ENCODE measurements around the gene CRYL1. TPM values are rescaled to one million over a fixed set of nuclear protein-coding genes. Genes with fewer than 3 reads are reported as not detected.

The CRYL1 gene
- total RNA-seq, 1 experiment from 2014 or later, result 5.9 TPM

GRCh38 chr13:20491926-20492435, 33.7 kb downstream of the CRYL1 start:
- Histone ChIP-seq H3K9me3 (ENCODE audit: low read depth, low read length, poor library complexity, severe bottlenecking) (no peaks in the 10 kb centered on the region), H3K4me1 (ENCODE audit: insufficient read depth, low read length, poor library complexity, severe bottlenecking) (peaks cover 8% of the 10 kb centered on the region), H3K36me3 (ENCODE audit: insufficient read depth, low read length, poor library complexity, severe bottlenecking) (no peaks in the 10 kb centered on the region), H3K27ac (ENCODE audit: low read depth, low read length, poor library complexity, severe bottlenecking) (no peak overlapping the region), H3K4me3 (ENCODE audit: low read depth, low read length, poor library complexity, severe bottlenecking) (no peak overlapping the region), H3K27me3 (replicated peaks; ENCODE audit: insufficient read depth, low read depth, low read length, poor library complexity) (no peaks in the 10 kb centered on the region)
- intact Hi-C loops (cut with micrococcal nuclease; ENCODE audit: unreplicated experiment), result loop anchor here (10.0 kb wide), 3 partner anchors 643 to 803 kb away; partner anchors contain the start of genes MRPL57 and SKA3
- TF ChIP-seq, protein P1, sequence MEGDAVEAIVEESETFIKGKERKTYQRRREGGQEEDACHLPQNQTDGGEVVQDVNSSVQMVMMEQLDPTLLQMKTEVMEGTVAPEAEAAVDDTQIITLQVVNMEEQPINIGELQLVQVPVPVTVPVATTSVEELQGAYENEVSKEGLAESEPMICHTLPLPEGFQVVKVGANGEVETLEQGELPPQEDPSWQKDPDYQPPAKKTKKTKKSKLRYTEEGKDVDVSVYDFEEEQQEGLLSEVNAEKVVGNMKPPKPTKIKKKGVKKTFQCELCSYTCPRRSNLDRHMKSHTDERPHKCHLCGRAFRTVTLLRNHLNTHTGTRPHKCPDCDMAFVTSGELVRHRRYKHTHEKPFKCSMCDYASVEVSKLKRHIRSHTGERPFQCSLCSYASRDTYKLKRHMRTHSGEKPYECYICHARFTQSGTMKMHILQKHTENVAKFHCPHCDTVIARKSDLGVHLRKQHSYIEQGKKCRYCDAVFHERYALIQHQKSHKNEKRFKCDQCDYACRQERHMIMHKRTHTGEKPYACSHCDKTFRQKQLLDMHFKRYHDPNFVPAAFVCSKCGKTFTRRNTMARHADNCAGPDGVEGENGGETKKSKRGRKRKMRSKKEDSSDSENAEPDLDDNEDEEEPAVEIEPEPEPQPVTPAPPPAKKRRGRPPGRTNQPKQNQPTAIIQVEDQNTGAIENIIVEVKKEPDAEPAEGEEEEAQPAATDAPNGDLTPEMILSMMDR (conservative IDR thresholded peaks at IDR 0.05; ENCODE audit: low read depth, low read length), result no peak
- TF ChIP-seq EZH2 (IDR thresholded peaks at IDR 0.05; ENCODE audit: borderline replicate concordance, low read depth, low read length, poor library complexity, severe bottlenecking), result no peak
- CTCF ChIA-PET, result no interaction called here
- DNase-seq (ENCODE audit: low spot score), result no peak
- BruUV-seq (replicated peaks), result no TSS peak
- POLR2A ChIA-PET (ENCODE audit: low non-redundant PET), result no interaction called here

GRCh38 chr13:20489185-20489820, 36.4 kb downstream of the CRYL1 start:
- no peak overlapping the region for H3K4me3 ChIP-seq (ENCODE audit: low read depth, low read length, poor library complexity, severe bottlenecking)
- no peak for TF ChIP-seq EZH2 (IDR thresholded peaks at IDR 0.05; ENCODE audit: borderline replicate concordance, low read depth, low read length, poor library complexity, severe bottlenecking)
- TF ChIP-seq, protein P1 (conservative IDR thresholded peaks at IDR 0.05; ENCODE audit: low read depth, low read length), result peak; percentile 69
- POLR2A ChIA-PET (ENCODE audit: low non-redundant PET), result no interaction called here

DNA sequence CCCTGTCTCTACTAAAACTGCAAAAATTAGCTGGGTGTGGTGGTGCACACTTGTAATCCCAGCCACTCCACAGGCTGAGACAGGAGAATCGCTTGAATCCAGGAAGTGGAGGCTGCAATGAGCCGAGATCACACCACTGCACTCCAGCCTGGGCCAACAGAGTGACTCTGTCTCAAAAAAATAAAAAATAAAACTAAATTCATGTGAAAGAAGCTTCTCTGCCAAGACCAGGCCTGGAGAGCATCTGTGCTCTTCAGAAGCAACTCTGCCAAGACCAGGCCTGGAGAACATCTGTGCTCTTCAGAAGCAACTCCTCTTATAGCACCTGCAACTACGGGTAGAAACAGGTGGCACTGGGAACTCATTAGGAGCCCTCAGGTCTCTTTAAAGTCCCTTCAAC, 37.7 kb downstream of the CRYL1 start:
- peaks cover 2% of the 10 kb centered on the region for H3K4me1 ChIP-seq (ENCODE audit: insufficient read depth, low read length, poor library complexity, severe bottlenecking)
- TF ChIP-seq, protein P1 (conservative IDR thresholded peaks at IDR 0.05; ENCODE audit: low read depth, low read length), result no peak
- no peak for TF ChIP-seq EZH2 (IDR thresholded peaks at IDR 0.05; ENCODE audit: borderline replicate concordance, low read depth, low read length, poor library complexity, severe bottlenecking)
- DNase-seq (ENCODE audit: low spot score), result no peak
- no peaks in the 10 kb centered on the region for H3K36me3 ChIP-seq (ENCODE audit: insufficient read depth, low read length, poor library complexity, severe bottlenecking)
- intact Hi-C loops (cut with micrococcal nuclease; ENCODE audit: unreplicated experiment), result no loop called here
- ChIA-PET POLR2A (ENCODE audit: low non-redundant PET) (no interaction called here), CTCF (interaction anchor here (1.4 kb wide), 1 partner anchor 291 kb away, joined by 4 read pairs; no protein-coding TSS in a partner anchor)
- no peaks in the 10 kb centered on the region for H3K9me3 ChIP-seq (ENCODE audit: low read depth, low read length, poor library complexity, severe bottlenecking)
- H3K27ac ChIP-seq (ENCODE audit: low read depth, low read length, poor library complexity, severe bottlenecking), result no peak overlapping the region
- BruUV-seq (replicated peaks), result no TSS peak
- H3K4me3 ChIP-seq (ENCODE audit: low read depth, low read length, poor library complexity, severe bottlenecking), result no peak overlapping the region
- H3K27me3 ChIP-seq (replicated peaks; ENCODE audit: insufficient read depth, low read depth, low read length, poor library complexity), result no peaks in the 10 kb centered on the region

More at GRCh38 chr13:20489185-20489820, 36.4 kb downstream of the CRYL1 start:
- no peaks in the 10 kb centered on the region for H3K4me1 ChIP-seq (ENCODE audit: insufficient read depth, low read length, poor library complexity, severe bottlenecking)
- DNase-seq (ENCODE audit: low spot score), result peak; percentile 70
- no peaks in the 10 kb centered on the region for H3K27me3 ChIP-seq (replicated peaks; ENCODE audit: insufficient read depth, low read depth, low read length, poor library complexity)
- no peaks in the 10 kb centered on the region for H3K9me3 ChIP-seq (ENCODE audit: low read depth, low read length, poor library complexity, severe bottlenecking)
- H3K36me3 ChIP-seq (ENCODE audit: insufficient read depth, low read length, poor library complexity, severe bottlenecking), result no peaks in the 10 kb centered on the region
- CTCF ChIA-PET, result interaction anchor here (1.0 kb wide), 1 partner anchor 292 kb away, joined by 12 read pairs; no protein-coding TSS in a partner anchor
- H3K27ac ChIP-seq (ENCODE audit: low read depth, low read length, poor library complexity, severe bottlenecking), result no peak overlapping the region
- intact Hi-C loops (cut with micrococcal nuclease; ENCODE audit: unreplicated experiment), result loop anchor here (1.0 kb wide), 2 partner anchors 292 to 307 kb away; no protein-coding TSS in a partner anchor
- BruUV-seq (replicated peaks), result no TSS peak

Data from A673 (cell line).